ENCODE measurements around the gene MUSK.
"Not testable (repeated sequence)": the region's sequence is repeated elsewhere in the genome, so short reads cannot be mapped to it uniquely, and the experiment has no call there.

Gene MUSK

GRCh38 chr9:110659891-110660541 is 8.6 kb upstream of the MUSK start:
- H3K27ac ChIP-seq = no peak overlapping the region
- TF ChIP-seq CTCF (conservative IDR thresholded peaks at IDR 0.05) = no peak

GRCh38 chr9:110669433-110669832 is 842 bp downstream of the MUSK start:
- no peak overlapping the region for H3K27ac ChIP-seq

GRCh38 chr9:110671849-110672248 is 3.3 kb downstream of the MUSK start:
- no peak for TF ChIP-seq CTCF (conservative IDR thresholded peaks at IDR 0.05)
- peak overlapping the region; percentile 64 for H3K27ac ChIP-seq

More at GRCh38 chr9:110669433-110669832, 842 bp downstream of the MUSK start:
- no peak for TF ChIP-seq CTCF (conservative IDR thresholded peaks at IDR 0.05)

- peak overlapping the region; percentile 64 for H3K27ac ChIP-seq
- no peak for TF ChIP-seq CTCF (conservative IDR thresholded peaks at IDR 0.05)
These were observed 4.4 kb downstream of the MUSK start for GRCh38 chr9:110672873-110673510.

GRCh38 chr9:110687497-110687896 is 18.9 kb downstream of the MUSK start:
- TF ChIP-seq CTCF (conservative IDR thresholded peaks at IDR 0.05) = no peak
- H3K27ac ChIP-seq = no peak overlapping the region

- no peak overlapping the region for H3K27ac ChIP-seq
- no peak for TF ChIP-seq CTCF (conservative IDR thresholded peaks at IDR 0.05)
These were observed 19.7 kb downstream of the MUSK start for GRCh38 chr9:110688329-110688728.

- no peak for TF ChIP-seq CTCF (conservative IDR thresholded peaks at IDR 0.05)
- H3K27ac ChIP-seq = no peak overlapping the region
These were observed 22.5 kb downstream of the MUSK start for GRCh38 chr9:110691002-110691549.

- H3K27ac ChIP-seq = not testable (repeated sequence)
These were observed 27.3 kb downstream of the MUSK start for GRCh38 chr9:110695846-110696245.

All from VCaP (cell line).